Vagina (tissue), 2 donors: ENCODE results near the gene SYCP2. TPM values are rescaled to one million over a fixed set of nuclear protein-coding genes. Genes with fewer than 3 reads are reported as not detected.
"Not testable (repeated sequence)": the region's sequence is repeated elsewhere in the genome, so short reads cannot be mapped to it uniquely, and the experiment has no call there.

Experiments
- DNase-seq, 2 donors: peaks; one replicate each; pipeline ENCODE4 v3.0.0-alpha.2; 2017; ENCODE audit errors: extremely low spot score in 2 of 2
- H3K27ac ChIP-seq: fragments of 200-600 bp; sonication (generic); one replicate; pipeline ENCODE4 v1.5.1; 2019
- H3K27me3 ChIP-seq: fragments of 200-600 bp; sonication (generic); one replicate; pipeline ENCODE4 v1.5.1; 2019
- H3K36me3 ChIP-seq, 2 donors: fragments of 200-600 bp; sonication (generic); one replicate each; pipeline ENCODE4 v1.5.1; 2017 to 2019
- H3K4me1 ChIP-seq: fragments of 200-600 bp; sonication (generic); one replicate; pipeline ENCODE4 v1.5.1; 2019
- H3K4me3 ChIP-seq, 2 donors: fragments of 200-600 bp; sonication (generic); 1 replicate in 1 of 2; 2 replicates in 1 of 2; pipeline ENCODE4 v1.5.1; 2016 to 2019
- H3K9me3 ChIP-seq: fragments of 200-600 bp; sonication (generic); one replicate; pipeline ENCODE4 v1.5.1; 2019
- POLR2A ChIP-seq, 2 donors: fragments of 450-650 bp; IDR thresholded peaks; one replicate each; pipeline ENCODE4 v1.6.1; 2017; ENCODE audit warnings: antibody characterized with exemption in 2 of 2, mild to moderate bottlenecking in 2 of 2, moderate library complexity in 2 of 2
- POLR2AphosphoS5 ChIP-seq, 2 donors: sonication (generic); formaldehyde crosslinking; IDR thresholded peaks; one replicate each; pipeline ENCODE4 v1.9.0; 2017; ENCODE audit warnings: antibody characterized with exemption in 2 of 2, mild to moderate bottlenecking in 2 of 2, low read depth in 1 of 2; ENCODE audit not compliant: insufficient read depth in 1 of 2
- intact Hi-C: fragments of 100-400 bp; cut with DNase I; formaldehyde crosslinking; loops from one replicate; pipeline ENCODE4 v1.15.1; 2023
- total RNA-seq: library from RNA; depleted of rRNA; stranded (reverse); fragments of >200 nt; gene quantifications from one replicate; pipeline ENCODE4 v1.2.3, GENCODE V29; 2016
- TF ChIP-seq, protein P1 (sequence below), 3 experiments: fragments of 450-650 bp in 2 of 3; fragments of 200-600 bp in 1 of 3; sonication (generic) in 1 of 3; IDR thresholded peaks; one replicate each; pipeline ENCODE4 v1.5.1; 2017 to 2019; ENCODE audit warnings: antibody characterized with exemption in 3 of 3, mild to moderate bottlenecking in 2 of 3, moderate library complexity in 2 of 3

The SYCP2 gene
- total RNA-seq, 1 donor from 2014 or later = 3.2 TPM

GRCh38 chr20:59858425-59858824 is 75.0 kb downstream of the SYCP2 start:
- Histone ChIP-seq H3K27ac (no peak overlapping the region), H3K27me3 (no peaks in the 10 kb centered on the region), H3K4me3 (no peak overlapping the region), H3K4me1 (no peaks in the 10 kb centered on the region), H3K9me3 (no peaks in the 10 kb centered on the region), H3K36me3 (no peaks in the 10 kb centered on the region)
- TF ChIP-seq, protein P1, sequence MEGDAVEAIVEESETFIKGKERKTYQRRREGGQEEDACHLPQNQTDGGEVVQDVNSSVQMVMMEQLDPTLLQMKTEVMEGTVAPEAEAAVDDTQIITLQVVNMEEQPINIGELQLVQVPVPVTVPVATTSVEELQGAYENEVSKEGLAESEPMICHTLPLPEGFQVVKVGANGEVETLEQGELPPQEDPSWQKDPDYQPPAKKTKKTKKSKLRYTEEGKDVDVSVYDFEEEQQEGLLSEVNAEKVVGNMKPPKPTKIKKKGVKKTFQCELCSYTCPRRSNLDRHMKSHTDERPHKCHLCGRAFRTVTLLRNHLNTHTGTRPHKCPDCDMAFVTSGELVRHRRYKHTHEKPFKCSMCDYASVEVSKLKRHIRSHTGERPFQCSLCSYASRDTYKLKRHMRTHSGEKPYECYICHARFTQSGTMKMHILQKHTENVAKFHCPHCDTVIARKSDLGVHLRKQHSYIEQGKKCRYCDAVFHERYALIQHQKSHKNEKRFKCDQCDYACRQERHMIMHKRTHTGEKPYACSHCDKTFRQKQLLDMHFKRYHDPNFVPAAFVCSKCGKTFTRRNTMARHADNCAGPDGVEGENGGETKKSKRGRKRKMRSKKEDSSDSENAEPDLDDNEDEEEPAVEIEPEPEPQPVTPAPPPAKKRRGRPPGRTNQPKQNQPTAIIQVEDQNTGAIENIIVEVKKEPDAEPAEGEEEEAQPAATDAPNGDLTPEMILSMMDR (IDR thresholded peaks at IDR 0.05) = no peak
- no peak for TF ChIP-seq POLR2AphosphoS5 (IDR thresholded peaks at IDR 0.05; ENCODE audit: insufficient read depth in 1 of 2, low read depth in 1 of 2)
- TF ChIP-seq POLR2A (IDR thresholded peaks at IDR 0.05) = no peak
- no peak for DNase-seq
- intact Hi-C loops = no loop called here

- H3K4me3 ChIP-seq = no peak overlapping the region
- TF ChIP-seq, protein P1 (IDR thresholded peaks at IDR 0.05) = no peak
- TF ChIP-seq POLR2A (IDR thresholded peaks at IDR 0.05) (no peak), POLR2AphosphoS5 (IDR thresholded peaks at IDR 0.05; ENCODE audit: insufficient read depth in 1 of 2, low read depth in 1 of 2) (no peak)
- H3K9me3 ChIP-seq = no peaks in the 10 kb centered on the region
- no peaks in the 10 kb centered on the region for H3K27me3 ChIP-seq
- no peaks in the 10 kb centered on the region for H3K4me1 ChIP-seq
- intact Hi-C loops = no loop called here
- DNase-seq = no peak
- no peak overlapping the region for H3K27ac ChIP-seq
- no peaks in the 10 kb centered on the region for H3K36me3 ChIP-seq
These were observed 75.5 kb downstream of the SYCP2 start for GRCh38 chr20:59857966-59858365.

DNA sequence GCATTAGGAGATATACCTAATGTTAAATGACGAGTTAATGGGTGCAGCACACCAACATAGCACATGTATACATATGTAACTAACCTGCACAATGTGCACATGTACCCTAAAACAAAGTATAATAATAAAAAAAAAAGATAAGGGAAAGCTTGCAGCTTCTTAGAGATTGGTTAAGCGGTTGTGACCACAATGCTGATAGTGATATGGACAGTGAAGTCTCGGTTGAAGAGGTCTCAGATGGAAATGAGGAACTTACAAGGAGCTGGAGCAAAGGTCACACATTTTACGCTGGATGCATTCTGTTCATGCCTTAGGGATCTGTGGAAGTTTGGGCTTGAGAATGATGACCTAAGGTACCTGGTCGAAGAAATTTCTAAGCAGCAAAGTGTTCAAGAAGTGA is 76.5 kb downstream of the SYCP2 start:
- H3K27ac ChIP-seq, intact Hi-C loops: not testable (repeated sequence)

DNA sequence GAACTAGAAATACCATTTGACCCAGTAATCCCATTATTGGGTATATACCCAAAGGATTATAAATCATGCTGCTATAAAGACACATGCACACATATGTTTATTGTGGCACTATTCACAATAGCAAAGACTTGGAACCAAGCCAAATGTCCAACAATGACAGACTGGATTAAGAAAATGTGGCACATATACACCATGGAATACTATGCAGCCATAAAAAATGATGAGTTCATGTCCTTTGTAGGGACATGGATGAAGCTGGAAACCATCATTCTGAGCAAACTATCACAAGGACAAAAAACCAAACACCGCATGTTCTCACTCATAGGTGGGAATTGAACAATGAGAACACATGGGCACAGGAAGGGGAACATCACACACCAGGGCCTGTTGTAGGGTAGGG is 76.9 kb downstream of the SYCP2 start:
- H3K36me3 ChIP-seq = not testable (repeated sequence)

More for the DNA sequence above, 76.5 kb downstream of the SYCP2 start:
- not testable (repeated sequence) for H3K4me3 ChIP-seq, H3K36me3 ChIP-seq, DNase-seq, H3K4me1 ChIP-seq, H3K9me3 ChIP-seq, H3K27me3 ChIP-seq

DNA sequence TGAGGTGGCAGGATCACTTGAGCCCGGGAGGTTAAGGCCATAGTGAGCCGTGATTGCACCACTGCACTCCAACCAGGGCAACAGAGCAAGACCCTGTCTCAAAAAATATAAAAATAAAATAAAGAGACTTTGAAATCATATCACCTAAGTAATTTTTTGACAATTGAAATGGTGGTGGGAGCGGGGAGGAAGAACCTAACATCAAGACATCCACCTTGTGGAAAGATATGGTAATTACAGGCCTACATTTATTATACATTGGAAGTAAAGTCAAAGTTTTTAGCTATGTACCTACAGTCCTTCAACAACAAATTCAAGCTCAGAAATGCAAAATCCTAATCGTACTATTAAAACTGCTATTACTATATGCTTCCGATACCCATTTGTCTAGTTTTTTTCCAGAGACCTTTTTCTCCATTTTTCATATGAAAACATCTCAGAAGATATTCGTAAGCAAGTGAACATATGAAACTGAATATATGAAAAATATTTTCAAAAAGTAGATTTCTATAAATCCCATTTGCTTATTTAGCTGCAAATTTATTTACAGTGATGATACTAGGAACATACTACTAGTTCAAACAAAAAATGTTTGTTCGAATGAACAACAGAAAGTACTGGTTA is 83.3 kb downstream of the SYCP2 start:
- intact Hi-C loops = no loop called here
- H3K4me1 ChIP-seq = no peaks in the 10 kb centered on the region
- no peaks in the 10 kb centered on the region for H3K27me3 ChIP-seq
- H3K36me3 ChIP-seq = peaks cover 0 to 5% of the 10 kb centered on the region in 2 donors
- no peak for TF ChIP-seq POLR2A (IDR thresholded peaks at IDR 0.05)
- TF ChIP-seq, protein P1 (IDR thresholded peaks at IDR 0.05) = peak; percentile 11 to 44 (median 39)
- DNase-seq = no peak
- no peak overlapping the region for H3K4me3 ChIP-seq
- no peak overlapping the region for H3K27ac ChIP-seq
- H3K9me3 ChIP-seq = no peaks in the 10 kb centered on the region

More for the DNA sequence above, 76.9 kb downstream of the SYCP2 start:
- H3K27me3 ChIP-seq, DNase-seq, intact Hi-C loops, H3K9me3 ChIP-seq, H3K27ac ChIP-seq, H3K4me1 ChIP-seq, H3K4me3 ChIP-seq: not testable (repeated sequence)

- intact Hi-C loops = no loop called here
These were observed 85.3 kb downstream of the SYCP2 start for GRCh38 chr20:59848182-59848581.

More at GRCh38 chr20:59848182-59848581, 85.3 kb downstream of the SYCP2 start:
- H3K27ac ChIP-seq = no peak overlapping the region
- peaks cover 0 to 5% of the 10 kb centered on the region in 2 donors for H3K36me3 ChIP-seq
- no peaks in the 10 kb centered on the region for H3K9me3 ChIP-seq
- TF ChIP-seq POLR2AphosphoS5 (IDR thresholded peaks at IDR 0.05; ENCODE audit: insufficient read depth in 1 of 2, low read depth in 1 of 2) (no peak), POLR2A (IDR thresholded peaks at IDR 0.05) (no peak)
- TF ChIP-seq, protein P1 (IDR thresholded peaks at IDR 0.05) = no peak
- DNase-seq = no peak
- no peaks in the 10 kb centered on the region for H3K4me1 ChIP-seq
- no peak overlapping the region for H3K4me3 ChIP-seq
- no peaks in the 10 kb centered on the region for H3K27me3 ChIP-seq
